Measurements from ENCODE around the gene SPTBN1.

The SPTBN1 gene

GRCh38 chr2:54675738-54676137, 219.6 kb downstream of the SPTBN1 start:
- H2AFZ ChIP-seq (ENCODE audit: low read length) = no peak overlapping the region
- TF ChIP-seq, protein P1, sequence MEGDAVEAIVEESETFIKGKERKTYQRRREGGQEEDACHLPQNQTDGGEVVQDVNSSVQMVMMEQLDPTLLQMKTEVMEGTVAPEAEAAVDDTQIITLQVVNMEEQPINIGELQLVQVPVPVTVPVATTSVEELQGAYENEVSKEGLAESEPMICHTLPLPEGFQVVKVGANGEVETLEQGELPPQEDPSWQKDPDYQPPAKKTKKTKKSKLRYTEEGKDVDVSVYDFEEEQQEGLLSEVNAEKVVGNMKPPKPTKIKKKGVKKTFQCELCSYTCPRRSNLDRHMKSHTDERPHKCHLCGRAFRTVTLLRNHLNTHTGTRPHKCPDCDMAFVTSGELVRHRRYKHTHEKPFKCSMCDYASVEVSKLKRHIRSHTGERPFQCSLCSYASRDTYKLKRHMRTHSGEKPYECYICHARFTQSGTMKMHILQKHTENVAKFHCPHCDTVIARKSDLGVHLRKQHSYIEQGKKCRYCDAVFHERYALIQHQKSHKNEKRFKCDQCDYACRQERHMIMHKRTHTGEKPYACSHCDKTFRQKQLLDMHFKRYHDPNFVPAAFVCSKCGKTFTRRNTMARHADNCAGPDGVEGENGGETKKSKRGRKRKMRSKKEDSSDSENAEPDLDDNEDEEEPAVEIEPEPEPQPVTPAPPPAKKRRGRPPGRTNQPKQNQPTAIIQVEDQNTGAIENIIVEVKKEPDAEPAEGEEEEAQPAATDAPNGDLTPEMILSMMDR (IDR thresholded peaks at IDR 0.05; ENCODE audit: low read length) = no peak
- TF ChIP-seq EZH2 (IDR thresholded peaks at IDR 0.05; ENCODE audit: borderline replicate concordance, low read length) = no peak
- no peaks in the 10 kb centered on the region for H3K79me2 ChIP-seq (ENCODE audit: insufficient read depth, low read length)
- no peaks in the 10 kb centered on the region for H3K9me2 ChIP-seq (ENCODE audit: low read depth, low read length)
- H3K4me2 ChIP-seq (ENCODE audit: low read length) = no peak overlapping the region
- peaks cover 41% of the 10 kb centered on the region for H3K4me1 ChIP-seq (ENCODE audit: insufficient read depth, low read length, severe bottlenecking)
- H3K4me3 ChIP-seq (ENCODE audit: low read depth, low read length, poor library complexity, severe bottlenecking) = no peak overlapping the region
- H3K36me3 ChIP-seq (ENCODE audit: insufficient read depth, low read length) = no peaks in the 10 kb centered on the region
- no peaks in the 10 kb centered on the region for H4K20me1 ChIP-seq (ENCODE audit: insufficient read depth, low read length)
- H3K27me3 ChIP-seq (ENCODE audit: insufficient read depth, low read length) = no peaks in the 10 kb centered on the region
- H3K9ac ChIP-seq (ENCODE audit: low read length) = no peak overlapping the region
- H3F3A ChIP-seq (ENCODE audit: insufficient read depth, low read length) = no peaks in the 10 kb centered on the region
- no peak overlapping the region for H3K27ac ChIP-seq (ENCODE audit: low read depth, low read length, poor library complexity, severe bottlenecking)
- H3K9me3 ChIP-seq (ENCODE audit: low read length) = no peaks in the 10 kb centered on the region

DNA sequence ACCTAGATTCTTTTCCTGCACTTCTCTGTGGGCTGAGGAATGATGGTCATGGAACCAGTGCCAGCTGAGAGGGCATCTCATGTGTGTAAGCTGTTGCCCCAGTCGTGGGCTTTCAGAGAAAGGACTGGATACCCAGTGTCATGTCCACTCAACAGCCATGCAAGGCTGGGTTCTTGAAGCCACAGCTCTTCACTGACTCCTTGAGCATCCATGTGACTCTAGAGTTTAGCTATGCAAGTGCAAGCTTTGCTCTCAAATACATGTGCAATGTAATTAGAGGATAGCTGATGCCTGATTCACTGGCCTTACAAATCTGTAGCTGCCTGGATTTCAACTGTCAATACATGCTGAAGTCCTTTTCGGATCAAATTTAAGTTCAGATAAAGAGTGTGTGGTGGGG, 220.5 kb downstream of the SPTBN1 start:
- Histone ChIP-seq H3F3A (ENCODE audit: insufficient read depth, low read length) (no peaks in the 10 kb centered on the region), H4K20me1 (ENCODE audit: insufficient read depth, low read length) (no peaks in the 10 kb centered on the region), H2AFZ (ENCODE audit: low read length) (no peak overlapping the region), H3K79me2 (ENCODE audit: insufficient read depth, low read length) (no peaks in the 10 kb centered on the region), H3K27ac (ENCODE audit: low read depth, low read length, poor library complexity, severe bottlenecking) (no peak overlapping the region), H3K4me1 (ENCODE audit: insufficient read depth, low read length, severe bottlenecking) (peaks cover 41% of the 10 kb centered on the region), H3K27me3 (ENCODE audit: insufficient read depth, low read length) (no peaks in the 10 kb centered on the region), H3K9me2 (ENCODE audit: low read depth, low read length) (no peaks in the 10 kb centered on the region), H3K9me3 (ENCODE audit: low read length) (no peaks in the 10 kb centered on the region), H3K4me2 (ENCODE audit: low read length) (no peak overlapping the region), H3K4me3 (ENCODE audit: low read depth, low read length, poor library complexity, severe bottlenecking) (no peak overlapping the region), H3K36me3 (ENCODE audit: insufficient read depth, low read length) (no peaks in the 10 kb centered on the region), H3K9ac (ENCODE audit: low read length) (no peak overlapping the region)
- TF ChIP-seq EZH2 (IDR thresholded peaks at IDR 0.05; ENCODE audit: borderline replicate concordance, low read length) = no peak
- TF ChIP-seq, protein P1 (IDR thresholded peaks at IDR 0.05; ENCODE audit: low read length) = no peak

DNA sequence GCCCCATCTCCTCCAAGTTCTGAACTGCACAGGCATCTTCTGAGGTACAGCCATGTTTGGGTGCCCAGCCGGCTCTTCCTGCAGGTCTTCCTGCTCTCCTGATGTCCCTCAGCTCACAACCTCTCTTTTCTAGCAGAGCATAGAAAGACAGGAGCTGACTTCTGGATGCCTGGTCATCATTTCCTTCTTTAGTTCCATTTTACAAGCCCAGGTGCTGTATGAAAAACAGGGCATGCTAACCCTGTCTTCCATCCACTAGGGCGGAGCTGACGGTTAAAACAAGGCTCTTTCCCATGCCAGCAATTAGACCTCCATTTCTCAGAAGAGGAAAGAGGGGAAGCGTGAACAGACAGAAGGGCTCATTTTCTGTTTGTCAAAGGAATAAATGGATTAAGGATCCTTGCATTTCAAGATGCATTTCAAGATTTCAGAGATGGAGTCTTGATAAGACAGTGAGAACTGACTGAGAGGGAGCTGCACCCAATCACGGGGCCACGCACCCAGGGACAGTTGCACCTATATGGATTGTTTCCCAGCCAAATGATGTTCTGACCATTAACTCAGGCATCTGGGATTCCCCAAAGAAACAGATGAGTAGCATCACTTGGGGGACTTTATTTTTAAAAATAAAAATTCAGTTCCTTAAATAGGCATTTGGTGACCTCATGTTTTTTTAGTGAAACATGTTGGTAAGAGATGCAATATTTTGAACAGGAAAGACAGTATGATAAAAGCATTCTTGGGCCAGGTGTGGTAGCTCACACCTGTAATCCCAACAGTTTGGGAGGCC, 221.5 kb downstream of the SPTBN1 start:
- no peak overlapping the region for H3K4me3 ChIP-seq (ENCODE audit: low read depth, low read length, poor library complexity, severe bottlenecking)
- peaks cover 38% of the 10 kb centered on the region for H3K4me1 ChIP-seq (ENCODE audit: insufficient read depth, low read length, severe bottlenecking)
- no peaks in the 10 kb centered on the region for H3K9me2 ChIP-seq (ENCODE audit: low read depth, low read length)
- no peak overlapping the region for H3K27ac ChIP-seq (ENCODE audit: low read depth, low read length, poor library complexity, severe bottlenecking)
- H3F3A ChIP-seq (ENCODE audit: insufficient read depth, low read length) = no peaks in the 10 kb centered on the region
- no peak overlapping the region; the same call in 1 of the 2 replicates for H3K4me2 ChIP-seq (ENCODE audit: low read length)
- H3K79me2 ChIP-seq (ENCODE audit: insufficient read depth, low read length) = no peaks in the 10 kb centered on the region
- TF ChIP-seq, protein P1 (IDR thresholded peaks at IDR 0.05; ENCODE audit: low read length) = no peak
- TF ChIP-seq EZH2 (IDR thresholded peaks at IDR 0.05; ENCODE audit: borderline replicate concordance, low read length) = no peak
- no peaks in the 10 kb centered on the region for H3K36me3 ChIP-seq (ENCODE audit: insufficient read depth, low read length)
- no peaks in the 10 kb centered on the region for H3K27me3 ChIP-seq (ENCODE audit: insufficient read depth, low read length)
- no peak overlapping the region for H3K9ac ChIP-seq (ENCODE audit: low read length)
- no peaks in the 10 kb centered on the region for H4K20me1 ChIP-seq (ENCODE audit: insufficient read depth, low read length)
- H2AFZ ChIP-seq (ENCODE audit: low read length) = no peak overlapping the region
- no peaks in the 10 kb centered on the region for H3K9me3 ChIP-seq (ENCODE audit: low read length)

Data from OCI-LY1 (cell line).